GM12878 (cell line): ENCODE measurements around the gene ZCCHC3.

Experiments
- POLR2A ChIP-seq: IDR thresholded peaks from 2 replicates; pipeline ENCODE4 v1.6.1; 2011; ENCODE audit warnings: low read depth, mild to moderate bottlenecking, low read length
- TF ChIP-seq, protein P1 (sequence below): fragments of 450-650 bp; IDR thresholded peaks from 2 replicates; pipeline ENCODE4 v1.6.1; 2018; ENCODE audit warnings: borderline replicate concordance, mild to moderate bottlenecking; ENCODE audit not compliant: partially characterized antibody

DNA sequence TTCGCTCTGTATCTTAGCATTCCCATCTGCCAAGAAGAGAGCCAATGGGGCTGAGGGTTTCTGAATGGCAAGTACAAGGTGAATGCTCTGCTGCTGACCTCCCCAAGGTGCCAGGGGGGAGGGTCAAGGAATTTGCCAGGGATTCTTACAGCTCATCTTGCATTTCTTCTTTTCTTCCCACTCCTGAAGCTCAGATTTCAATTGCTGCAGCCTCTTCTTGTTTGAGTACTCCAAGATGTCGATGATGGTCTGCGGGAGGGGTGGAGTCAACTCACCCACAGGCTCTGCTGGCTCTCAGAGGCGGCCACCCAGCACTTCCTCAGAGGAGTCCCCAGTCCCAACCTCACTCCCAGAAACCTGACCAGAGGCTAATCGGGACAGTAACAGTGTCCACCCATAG is 19.2 kb upstream of the ZCCHC3 start:
- no peak for TF ChIP-seq POLR2A
- TF ChIP-seq, protein P1, sequence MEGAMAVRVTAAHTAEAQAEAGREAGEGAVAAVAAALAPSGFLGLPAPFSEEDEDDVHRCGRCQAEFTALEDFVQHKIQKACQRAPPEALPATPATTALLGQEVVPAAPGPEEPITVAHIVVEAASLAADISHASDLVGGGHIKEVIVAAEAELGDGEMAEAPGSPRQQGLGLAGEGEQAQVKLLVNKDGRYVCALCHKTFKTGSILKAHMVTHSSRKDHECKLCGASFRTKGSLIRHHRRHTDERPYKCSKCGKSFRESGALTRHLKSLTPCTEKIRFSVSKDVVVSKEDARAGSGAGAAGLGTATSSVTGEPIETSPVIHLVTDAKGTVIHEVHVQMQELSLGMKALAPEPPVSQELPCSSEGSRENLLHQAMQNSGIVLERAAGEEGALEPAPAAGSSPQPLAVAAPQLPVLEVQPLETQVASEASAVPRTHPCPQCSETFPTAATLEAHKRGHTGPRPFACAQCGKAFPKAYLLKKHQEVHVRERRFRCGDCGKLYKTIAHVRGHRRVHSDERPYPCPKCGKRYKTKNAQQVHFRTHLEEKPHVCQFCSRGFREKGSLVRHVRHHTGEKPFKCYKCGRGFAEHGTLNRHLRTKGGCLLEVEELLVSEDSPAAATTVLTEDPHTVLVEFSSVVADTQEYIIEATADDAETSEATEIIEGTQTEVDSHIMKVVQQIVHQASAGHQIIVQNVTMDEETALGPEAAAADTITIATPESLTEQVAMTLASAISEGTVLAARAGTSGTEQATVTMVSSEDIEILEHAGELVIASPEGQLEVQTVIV: no peak
